B cell (primary cell): Measurements from ENCODE around the gene FBLN7. TPM values are rescaled to one million over a fixed set of nuclear protein-coding genes. Genes with fewer than 3 reads are reported as not detected.

ENCODE experiments used
- ATAC-seq: fragments of 200-7000 bp; cut with Tn5 transposase; one replicate; pipeline ENCODE4 v1.10.0; 2021; ENCODE audit warnings: low read depth, mild to moderate bottlenecking, moderate number of reproducible peaks, moderate library complexity
- CTCF ChIA-PET: fragments of 350-600 bp; sonication (Branson Sonifier 250); formaldehyde crosslinking; loops from one replicate; lab custom pipeline; 2021; ENCODE audit warnings: antibody characterized with exemption, inconsistent platforms; lab: Charles Lee
- POLR2A ChIA-PET: fragments of 350-600 bp; sonication (Branson Sonifier 250); formaldehyde crosslinking; loops from one replicate; lab custom pipeline; 2021; ENCODE audit warnings: antibody characterized with exemption; lab: Charles Lee
- DNase-seq: peaks from one replicate; pipeline ENCODE4 v3.0.0; 2013
- H2AFZ ChIP-seq: 2 replicates; pipeline ENCODE4 v1.6.1; 2012; ENCODE audit warnings: mild to moderate bottlenecking, low read depth, low read length; ENCODE audit not compliant: insufficient read depth, poor library complexity, severe bottlenecking
- H3K27ac ChIP-seq, 2 donors: 1 replicate in 1 of 2; 2 replicates in 1 of 2; pipeline ENCODE4 v1.5.1; 2012 to 2013; ENCODE audit warnings: low read length in 2 of 2, mild to moderate bottlenecking in 2 of 2, moderate library complexity in 1 of 2
- H3K27me3 ChIP-seq, 4 experiments: fragments of 200-600 bp in 1 of 4; sonication (generic) in 1 of 4; replicated peaks in 1 of 4; 1 replicate in 2 of 4; 2 replicates in 2 of 4; pipeline versions ENCODE4 v1.6.1 to v1.7.0; 2013 to 2016; ENCODE audit warnings: low read length in 3 of 4, mild to moderate bottlenecking in 2 of 4, mixed read lengths in 1 of 4, moderate library complexity in 1 of 4; ENCODE audit not compliant: insufficient read depth in 4 of 4, control insufficient read depth in 3 of 4; ENCODE audit errors: control extremely low read depth in 1 of 4
- H3K36me3 ChIP-seq, 2 experiments: replicated peaks in 1 of 2; 1 replicate in 1 of 2; 2 replicates in 1 of 2; pipeline versions ENCODE4 v1.6.1 to v1.7.1; 2013; ENCODE audit warnings: low read length in 1 of 2; ENCODE audit not compliant: insufficient read depth in 2 of 2, control insufficient read depth in 1 of 2; ENCODE audit errors: control extremely low read depth in 1 of 2, extremely low read depth in 1 of 2
- H3K4me1 ChIP-seq, 2 donors: fragments of 200-600 bp in 1 of 2; sonication (generic) in 1 of 2; 1 replicate in 1 of 2; 2 replicates in 1 of 2; pipeline versions ENCODE4 v1.5.1 to v1.6.1; 2013 to 2017; ENCODE audit warnings: low read length in 2 of 2; ENCODE audit not compliant: control insufficient read depth in 2 of 2, insufficient read depth in 2 of 2
- H3K4me2 ChIP-seq: replicated peaks from 2 replicates; pipeline ENCODE3; 2012; ENCODE audit warnings: mild to moderate bottlenecking, low read depth, low read length; ENCODE audit not compliant: poor library complexity, severe bottlenecking
- H3K4me3 ChIP-seq, 5 experiments: fragments of 200-600 bp in 1 of 5; sonication (generic) in 1 of 5; 1 replicate in 3 of 5; 2 replicates in 2 of 5; pipeline versions ENCODE4 v1.5.1 to v1.7.0; 2011 to 2016; ENCODE audit warnings: low read length in 4 of 5, mild to moderate bottlenecking in 4 of 5, low read depth in 2 of 5, control low read depth in 1 of 5, moderate library complexity in 1 of 5; ENCODE audit not compliant: insufficient read depth in 1 of 5; ENCODE audit errors: control extremely low read depth in 1 of 5, extremely low read depth in 1 of 5
- H3K79me2 ChIP-seq: fragments of 200-600 bp; sonication (generic); one replicate; pipeline ENCODE4 v1.6.0; 2016; ENCODE audit warnings: low read length; ENCODE audit not compliant: control insufficient read depth, insufficient read depth
- H3K9ac ChIP-seq: fragments of 200-600 bp; sonication (generic); 2 replicates; pipeline ENCODE4 v1.6.1; 2017; ENCODE audit warnings: mild to moderate bottlenecking, low read length, moderate library complexity
- H3K9me3 ChIP-seq, 3 donors: one replicate each; pipeline versions ENCODE4 v1.6.1 to v1.7.1; 2013; ENCODE audit warnings: low read length in 2 of 3; ENCODE audit not compliant: control insufficient read depth in 2 of 3, insufficient read depth in 1 of 3; ENCODE audit errors: control extremely low read depth in 1 of 3
- H4K20me1 ChIP-seq: 2 replicates; pipeline ENCODE4 v1.6.0; 2012; ENCODE audit warnings: mild to moderate bottlenecking, low read length; ENCODE audit not compliant: insufficient read depth, control insufficient read depth, poor library complexity, severe bottlenecking
- H3K27ac Mint-ChIP-seq: one replicate; pipeline ENCODE4 v1.8.0; 2021; ENCODE audit warnings: mixed read lengths
- H3K27me3 Mint-ChIP-seq: one replicate; pipeline ENCODE4 v1.8.0; 2021; ENCODE audit warnings: mixed read lengths
- H3K4me1 Mint-ChIP-seq: one replicate; pipeline ENCODE4 v1.8.0; 2021; ENCODE audit warnings: mixed read lengths
- H3K4me3 Mint-ChIP-seq: one replicate; pipeline ENCODE4 v1.8.0; 2021; ENCODE audit warnings: mixed read lengths
- H3K9me3 Mint-ChIP-seq: one replicate; pipeline ENCODE4 v1.8.0; 2022; ENCODE audit warnings: mixed read lengths; ENCODE audit not compliant: insufficient read depth
- EZH2 ChIP-seq: IDR thresholded peaks from 2 replicates; pipeline ENCODE4 v1.6.1; 2012; ENCODE audit warnings: borderline replicate concordance, low read depth, mild to moderate bottlenecking, moderate library complexity, low read length; ENCODE audit not compliant: insufficient read depth, poor library complexity, severe bottlenecking
- WGBS: methylation state at CpG from one replicate; pipeline ENCODE4 v1.1.5; 2013; ENCODE audit warnings: missing lambda C conversion rate; ENCODE audit not compliant: insufficient coverage; 5-methylcytosine and 5-hydroxymethylcytosine counted together
- intact Hi-C: fragments of 100-400 bp; cut with micrococcal nuclease; formaldehyde crosslinking; loops from one replicate; pipeline ENCODE4 v1.10.0; 2022
- polyA plus RNA-seq: library from polyadenylated mRNA; depleted of rRNA; stranded (reverse); fragments of >200 nt; gene quantifications from 2 replicates; pipeline ENCODE4 v1.2.3, GENCODE V29; 2012
- total RNA-seq, 2 donors: library from RNA; stranded (reverse); fragments of 120-200 nt in 1 of 2; gene quantifications; 1 replicate in 1 of 2; 2 replicates in 1 of 2; pipeline versions ENCODE4 v1.2.3 to v1.2.4, GENCODE V29; 2013 to 2022
- TF ChIP-seq, protein P1 (sequence below): fragments of 200-600 bp; IDR thresholded peaks from one replicate; pipeline ENCODE4 v1.8.0; 2022; ENCODE audit warnings: antibody characterized with exemption, mild to moderate bottlenecking

The FBLN7 gene
- total and polyA plus RNA-seq, 2 donors (not counting 1 experiment from before 2014, with no cell fraction given): 0.13 to 1.1 TPM

DNA sequence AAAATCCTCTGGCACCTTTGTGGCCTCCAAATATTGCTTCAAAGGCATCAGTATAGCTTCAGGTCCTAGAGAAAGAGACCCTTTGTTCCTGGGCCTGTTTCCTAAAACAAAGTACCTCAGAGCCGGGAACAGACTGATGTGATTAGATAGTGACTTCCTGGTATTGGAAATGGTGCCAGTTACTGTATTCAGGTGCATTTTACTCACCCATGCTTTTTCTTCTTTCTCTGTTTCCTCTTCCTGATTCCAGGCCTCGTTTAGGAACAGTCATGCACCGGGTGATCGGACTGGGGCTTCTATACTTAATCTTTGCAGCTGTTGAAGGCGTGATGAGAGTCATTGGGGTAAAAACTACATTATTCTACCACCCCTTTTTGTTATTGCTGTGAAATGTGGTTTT lies 48.8 kb upstream of the FBLN7 start:
- Histone ChIP-seq H3K4me3 (no peak overlapping the region), H3K27me3 (no peaks in the 10 kb centered on the region), H3K27ac (no peak overlapping the region), H3K4me2 (no peak overlapping the region), H3K4me1 (peaks cover 18 to 24% of the 10 kb centered on the region in 2 donors), H4K20me1 (no peaks in the 10 kb centered on the region), H3K79me2 (peaks cover 3% of the 10 kb centered on the region), H3K9ac (no peak overlapping the region), H3K36me3 (peaks cover 4 to 61% of the 10 kb centered on the region in 2 experiments), H3K9me3 (no peaks in the 10 kb centered on the region), H2AFZ (no peak overlapping the region)
- ChIA-PET POLR2A (interaction anchor here (0.5 kb wide), 1 partner anchor 207 kb away, joined by 5 read pairs; no protein-coding TSS in a partner anchor), CTCF (interaction anchor here (1.0 kb wide), 1 partner anchor 42 kb away, joined by 3 read pairs; no protein-coding TSS in a partner anchor)
- WGBS: no CpG with 5 or more reads among the region's 5 CpGs
- ATAC-seq (no peak), DNase-seq (no peak)
- H3K4me1 Mint-ChIP-seq: peaks cover 32% of the 10 kb centered on the region
- H3K9me3 Mint-ChIP-seq: no peaks in the 10 kb centered on the region
- no peak overlapping the region for H3K27ac Mint-ChIP-seq
- TF ChIP-seq, protein P1, sequence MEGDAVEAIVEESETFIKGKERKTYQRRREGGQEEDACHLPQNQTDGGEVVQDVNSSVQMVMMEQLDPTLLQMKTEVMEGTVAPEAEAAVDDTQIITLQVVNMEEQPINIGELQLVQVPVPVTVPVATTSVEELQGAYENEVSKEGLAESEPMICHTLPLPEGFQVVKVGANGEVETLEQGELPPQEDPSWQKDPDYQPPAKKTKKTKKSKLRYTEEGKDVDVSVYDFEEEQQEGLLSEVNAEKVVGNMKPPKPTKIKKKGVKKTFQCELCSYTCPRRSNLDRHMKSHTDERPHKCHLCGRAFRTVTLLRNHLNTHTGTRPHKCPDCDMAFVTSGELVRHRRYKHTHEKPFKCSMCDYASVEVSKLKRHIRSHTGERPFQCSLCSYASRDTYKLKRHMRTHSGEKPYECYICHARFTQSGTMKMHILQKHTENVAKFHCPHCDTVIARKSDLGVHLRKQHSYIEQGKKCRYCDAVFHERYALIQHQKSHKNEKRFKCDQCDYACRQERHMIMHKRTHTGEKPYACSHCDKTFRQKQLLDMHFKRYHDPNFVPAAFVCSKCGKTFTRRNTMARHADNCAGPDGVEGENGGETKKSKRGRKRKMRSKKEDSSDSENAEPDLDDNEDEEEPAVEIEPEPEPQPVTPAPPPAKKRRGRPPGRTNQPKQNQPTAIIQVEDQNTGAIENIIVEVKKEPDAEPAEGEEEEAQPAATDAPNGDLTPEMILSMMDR: no peak
- TF ChIP-seq EZH2: no peak
- H3K27me3 Mint-ChIP-seq: no peaks in the 10 kb centered on the region
- H3K4me3 Mint-ChIP-seq: no peak overlapping the region
- intact Hi-C loops: no loop called here

DNA sequence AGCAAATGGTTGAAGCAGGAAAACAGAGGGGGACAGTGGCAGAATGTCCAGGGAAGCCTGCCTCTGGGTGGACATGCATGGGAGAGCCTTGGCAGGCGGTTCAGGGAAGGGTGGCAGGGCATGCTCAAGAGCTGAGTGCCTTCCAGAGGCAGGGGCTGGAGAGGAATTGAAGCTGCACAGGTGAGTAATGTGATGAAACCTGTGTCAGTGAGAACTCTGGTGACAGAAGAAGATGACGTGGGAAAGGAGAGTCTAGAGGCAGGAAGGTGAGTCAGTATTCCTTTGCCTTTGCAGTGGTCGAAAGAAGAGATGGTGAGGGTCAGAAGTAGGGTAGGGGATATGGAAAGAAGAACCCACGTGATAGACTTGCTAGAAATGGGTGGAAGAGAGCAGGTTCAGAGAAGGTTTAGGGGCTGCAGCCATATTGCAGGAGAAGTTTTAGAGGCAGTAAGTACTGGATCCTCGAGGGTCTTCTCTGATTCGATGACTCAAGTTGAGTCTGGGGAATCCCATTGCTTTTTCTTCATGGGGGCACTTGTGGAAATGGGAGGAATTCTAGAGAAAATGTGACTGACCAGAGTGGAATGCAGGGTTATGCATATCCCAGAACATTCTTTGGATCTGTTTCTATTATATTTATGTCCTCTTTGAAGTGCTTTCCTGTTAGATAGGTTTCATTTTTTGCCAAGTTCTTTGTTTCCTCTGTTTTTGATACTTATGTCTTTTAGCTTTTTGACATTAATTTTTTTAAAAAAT lies 45.7 kb upstream of the FBLN7 start:
- no peak for DNase-seq
- no peak overlapping the region for H3K9ac ChIP-seq
- H3K27me3 ChIP-seq: no peaks in the 10 kb centered on the region
- TF ChIP-seq, protein P1: no peak
- no peak for TF ChIP-seq EZH2
- Mint-ChIP-seq H3K4me1 (peaks cover 17% of the 10 kb centered on the region), H3K27ac (no peak overlapping the region), H3K4me3 (no peak overlapping the region), H3K27me3 (no peaks in the 10 kb centered on the region), H3K9me3 (no peaks in the 10 kb centered on the region)
- peaks cover 2 to 60% of the 10 kb centered on the region in 2 experiments for H3K36me3 ChIP-seq
- H3K9me3 ChIP-seq: no peaks in the 10 kb centered on the region
- peaks cover 12 to 16% of the 10 kb centered on the region in 2 donors for H3K4me1 ChIP-seq
- CTCF ChIA-PET: no interaction called here
- H3K27ac ChIP-seq: no peak overlapping the region
- H3K4me2 ChIP-seq: no peak overlapping the region
- intact Hi-C loops: no loop called here
- no peak overlapping the region for H2AFZ ChIP-seq
- ATAC-seq: no peak
- no peaks in the 10 kb centered on the region for H4K20me1 ChIP-seq
- H3K4me3 ChIP-seq: no peak overlapping the region
- 99% methylated on average over 5 of the region's 6 CpGs for WGBS
- peaks cover 3% of the 10 kb centered on the region for H3K79me2 ChIP-seq
- POLR2A ChIA-PET: no interaction called here
